Stimulated activated CD4-positive, alpha-beta T cell treated with anti-CD3 and anti-CD28 coated beads, Interleukin-2, amount 100 ng/mL, for 48 hours (primary cell): ENCODE data around the gene FMNL1.
A peak's percentile ranks its signal among the peaks of the same experiment; 100 is the strongest.

Source experiments
- DNase-seq, 2 donors: peaks; one replicate each; pipeline ENCODE4 v3.0.0-alpha.2; 2020

The FMNL1 gene

GRCh38 chr17:45223539-45224528 lies 2.1 kb downstream of the FMNL1 start:
- peak; percentile 49 to 53 for DNase-seq

GRCh38 chr17:45224671-45225050 lies 3.0 kb downstream of the FMNL1 start:
- peak in 1 of 2 donors; percentile 33 for DNase-seq

GRCh38 chr17:45225051-45225700 lies 3.5 kb downstream of the FMNL1 start:
- peak in 1 of 2 donors; percentile 37 for DNase-seq

GRCh38 chr17:45225964-45226530 lies 4.4 kb downstream of the FMNL1 start:
- peak; percentile 91 to 92 for DNase-seq

- no peak for DNase-seq
Observed at GRCh38 chr17:45226576-45226975, 4.9 kb downstream of the FMNL1 start.

GRCh38 chr17:45227101-45227925 lies 5.6 kb downstream of the FMNL1 start:
- DNase-seq, result peak in 1 of 2 donors; percentile 35

GRCh38 chr17:45227926-45228762 lies 6.5 kb downstream of the FMNL1 start:
- peak in 1 of 2 donors; percentile 36 for DNase-seq

- DNase-seq, result peak; percentile 79 to 81
Observed at GRCh38 chr17:45228763-45229539, 7.3 kb downstream of the FMNL1 start.

- DNase-seq, result peak in 1 of 2 donors; percentile 42
Observed at GRCh38 chr17:45229681-45230409, 8.2 kb downstream of the FMNL1 start.

GRCh38 chr17:45230410-45230786 lies 8.7 kb downstream of the FMNL1 start:
- DNase-seq, result no peak

GRCh38 chr17:45230787-45231480 lies 9.2 kb downstream of the FMNL1 start:
- no peak for DNase-seq

- no peak for DNase-seq
Observed at GRCh38 chr17:45231481-45232116, 9.9 kb downstream of the FMNL1 start.

- no peak for DNase-seq
Observed at GRCh38 chr17:45232514-45233422, 11.1 kb downstream of the FMNL1 start.

GRCh38 chr17:45233423-45233924 lies 11.8 kb downstream of the FMNL1 start:
- DNase-seq, result no peak

- DNase-seq, result no peak
Observed at GRCh38 chr17:45234641-45235415, 13.1 kb downstream of the FMNL1 start.

- DNase-seq, result peak; percentile 81 to 84
Observed at GRCh38 chr17:45235416-45236281, 14.0 kb downstream of the FMNL1 start.
